Peyer's patch (tissue), 4 donors: Measurements from ENCODE around the gene KIAA1671.

Experiments used
- CTCF ChIP-seq, 6 experiments: fragments of 450-650 bp in 4 of 6; fragments of 200-600 bp in 2 of 6; sonication (generic) in 1 of 6; IDR thresholded peaks; one replicate each; pipeline ENCODE4 v1.5.1; 2017 to 2019; ENCODE audit warnings: antibody characterized with exemption in 6 of 6, mild to moderate bottlenecking in 3 of 6, moderate library complexity in 1 of 6
- POLR2A ChIP-seq, 2 donors: fragments of 450-650 bp; IDR thresholded peaks; one replicate each; pipeline ENCODE4 v1.5.1; 2017; ENCODE audit warnings: antibody characterized with exemption in 2 of 2, mild to moderate bottlenecking in 2 of 2, moderate library complexity in 2 of 2

GRCh38 chr22:25208328-25208727 lies 255.8 kb downstream of the KIAA1671 start:
- no peak for TF ChIP-seq POLR2A (IDR thresholded peaks at IDR 0.05)
- TF ChIP-seq CTCF (IDR thresholded peaks at IDR 0.05) = no peak
